H1 (cell line): Measurements from ENCODE around the gene HSPB1. TPM values are rescaled to one million over a fixed set of nuclear protein-coding genes. Genes with fewer than 3 reads are reported as not detected.
A peak's percentile ranks its signal among the peaks of the same experiment; 100 is the strongest.

Experiments
- CTCF ChIA-PET: fragments of 300-600 bp; sonication (Branson Sonifier 250); formaldehyde crosslinking; loops from one replicate; lab custom pipeline; 2021; ENCODE audit not compliant: partially characterized antibody; lab: Charles Lee
- POLR2A ChIA-PET: fragments of 300-600 bp; sonication (Branson Sonifier 250); formaldehyde crosslinking; loops from one replicate; lab custom pipeline; 2021; ENCODE audit warnings: inconsistent platforms; ENCODE audit not compliant: partially characterized antibody; lab: Charles Lee
- DNase-seq, 2 experiments: peaks; one replicate each; pipeline versions ENCODE4 v3.0.0 to v3.0.0-alpha.2; 2010 to 2022; ENCODE audit warnings: low spot score in 2 of 2, low read depth in 1 of 2, mixed read lengths in 1 of 2
- FAIRE-seq: peaks from 2 replicates; lab custom pipeline; 2011; peaks lifted over from hg19 to GRCh38; lab: Jason Lieb, UNC
- H2AFZ ChIP-seq: 2 replicates; pipeline ENCODE4 v1.8.1; 2012; ENCODE audit warnings: low read length, inconsistent platforms
- H2AK5ac ChIP-seq: 2 replicates; pipeline ENCODE4 v1.6.1; 2013; ENCODE audit warnings: low read depth, low read length
- H2BK120ac ChIP-seq: replicated peaks from 2 replicates; pipeline ENCODE3; 2013; ENCODE audit warnings: low read depth, low read length, inconsistent platforms
- H2BK12ac ChIP-seq: 2 replicates; pipeline ENCODE4 v1.6.1; 2013; ENCODE audit warnings: low read depth, low read length
- H2BK15ac ChIP-seq: 2 replicates; pipeline ENCODE4 v1.6.1; 2013; ENCODE audit warnings: low read length
- H2BK20ac ChIP-seq: 2 replicates; pipeline ENCODE4 v1.6.1; 2013; ENCODE audit warnings: low read length
- H2BK5ac ChIP-seq: 2 replicates; pipeline ENCODE4 v1.6.1; 2013; ENCODE audit warnings: low read depth, low read length
- H3K14ac ChIP-seq: 2 replicates; pipeline ENCODE4 v1.6.1; 2013; ENCODE audit warnings: inconsistent platforms; ENCODE audit not compliant: insufficient read length
- H3K18ac ChIP-seq: 2 replicates; pipeline ENCODE4 v1.6.1; 2013; ENCODE audit warnings: low read length; ENCODE audit errors: extremely low read depth
- H3K23ac ChIP-seq: 2 replicates; pipeline ENCODE4 v1.6.1; 2013; ENCODE audit warnings: inconsistent platforms; ENCODE audit not compliant: insufficient read length
- H3K23me2 ChIP-seq: 2 replicates; pipeline ENCODE4 v1.6.1; 2013; ENCODE audit warnings: low read depth, low read length
- H3K27ac ChIP-seq: 2 replicates; pipeline ENCODE4 v1.6.1; 2011; ENCODE audit warnings: low read depth, low read length, inconsistent platforms
- H3K27me3 ChIP-seq, 4 experiments: replicated peaks in 1 of 4; 1 replicate in 1 of 4; 2 replicates in 3 of 4; pipeline versions ENCODE4 v1.6.1 to v1.8.1; 2011 to 2013; ENCODE audit warnings: low read length in 3 of 4, mild to moderate bottlenecking in 3 of 4, inconsistent platforms in 2 of 4, mixed read lengths in 2 of 4, moderate library complexity in 1 of 4; ENCODE audit not compliant: control insufficient read depth in 3 of 4, insufficient read depth in 3 of 4; ENCODE audit errors: extremely low read depth in 1 of 4
- H3K36me3 ChIP-seq, 4 experiments: 2 replicates each; pipeline versions ENCODE4 v1.6.1 to v1.8.1; 2011 to 2013; ENCODE audit warnings: mild to moderate bottlenecking in 4 of 4, low read length in 3 of 4, moderate library complexity in 2 of 4, control low read depth in 1 of 4, inconsistent platforms in 1 of 4; ENCODE audit not compliant: insufficient read depth in 4 of 4, control insufficient read depth in 2 of 4
- H3K4ac ChIP-seq: replicated peaks from 2 replicates; pipeline ENCODE3; 2013; ENCODE audit warnings: low read length, low read depth, mixed read lengths, inconsistent platforms; ENCODE audit not compliant: insufficient read length
- H3K4me1 ChIP-seq, 4 experiments: replicated peaks in 1 of 4; 1 replicate in 1 of 4; 2 replicates in 3 of 4; pipeline versions ENCODE4 v1.6.1 to v1.8.1; 2011 to 2013; ENCODE audit warnings: low read length in 3 of 4, inconsistent platforms in 2 of 4, mixed read lengths in 1 of 4; ENCODE audit not compliant: insufficient read depth in 4 of 4, control insufficient read depth in 3 of 4
- H3K4me2 ChIP-seq, 2 experiments: 2 replicates each; pipeline versions ENCODE4 v1.6.1 to v1.8.1; 2011 to 2013; ENCODE audit warnings: low read depth in 2 of 2, low read length in 2 of 2, control low read depth in 1 of 2, inconsistent platforms in 1 of 2, mild to moderate bottlenecking in 1 of 2; ENCODE audit not compliant: insufficient read depth in 1 of 2
- H3K4me3 ChIP-seq, 4 experiments: fragments of 200-600, 300-600 bp in 1 of 4; sonication (generic), shearing (Covaris generic), sonication (Bioruptor Twin) in 1 of 4; 2 replicates each; pipeline versions ENCODE4 v1.5.1 to v1.8.1; 2011 to 2016; ENCODE audit warnings: low read length in 4 of 4, low read depth in 3 of 4, control low read depth in 2 of 4, inconsistent platforms in 2 of 4, mild to moderate bottlenecking in 2 of 4, mixed read lengths in 1 of 4, moderate library complexity in 1 of 4; ENCODE audit not compliant: insufficient read depth in 2 of 4; ENCODE audit errors: extremely low read depth in 1 of 4
- H3K56ac ChIP-seq: replicated peaks from 2 replicates; pipeline ENCODE3; 2013; ENCODE audit warnings: low read depth, mild to moderate bottlenecking, mixed read lengths, low read length, inconsistent platforms; ENCODE audit not compliant: insufficient read length
- H3K79me1 ChIP-seq: 2 replicates; pipeline ENCODE4 v1.6.1; 2013; ENCODE audit warnings: low read depth, low read length, control low read depth
- H3K79me2 ChIP-seq, 2 experiments: 2 replicates each; pipeline versions ENCODE4 v1.6.1 to v1.8.1; 2012 to 2013; ENCODE audit warnings: low read length in 2 of 2, mild to moderate bottlenecking in 2 of 2, inconsistent platforms in 1 of 2; ENCODE audit not compliant: insufficient read depth in 2 of 2, control insufficient read depth in 1 of 2
- H3K9ac ChIP-seq, 4 experiments: replicated peaks in 1 of 4; 1 replicate in 1 of 4; 2 replicates in 3 of 4; pipeline versions ENCODE4 v1.6.1 to v1.8.1; 2011 to 2013; ENCODE audit warnings: low read depth in 3 of 4, low read length in 3 of 4, control low read depth in 2 of 4, mild to moderate bottlenecking in 2 of 4, moderate library complexity in 2 of 4, inconsistent platforms in 1 of 4; ENCODE audit errors: extremely low read depth in 1 of 4
- H3K9me3 ChIP-seq, 2 experiments: 2 replicates each; pipeline versions ENCODE4 v1.6.1 to v1.8.1; 2012 to 2013; ENCODE audit warnings: mild to moderate bottlenecking in 2 of 2, moderate library complexity in 2 of 2, control low read depth in 1 of 2, inconsistent platforms in 1 of 2, low read depth in 1 of 2, low read length in 1 of 2, mixed read lengths in 1 of 2; ENCODE audit not compliant: insufficient read depth in 2 of 2
- H4K20me1 ChIP-seq, 2 experiments: replicated peaks in 1 of 2; 2 replicates each; pipeline versions ENCODE3 to v1.8.1; 2011 to 2013; ENCODE audit warnings: inconsistent platforms in 2 of 2, low read length in 2 of 2, mild to moderate bottlenecking in 1 of 2; ENCODE audit not compliant: insufficient read depth in 2 of 2, control insufficient read depth in 1 of 2
- H4K5ac ChIP-seq: 2 replicates; pipeline ENCODE4 v1.6.1; 2013; ENCODE audit warnings: low read length, low read depth, mixed read lengths, inconsistent platforms; ENCODE audit not compliant: insufficient read length
- H4K8ac ChIP-seq: 2 replicates; pipeline ENCODE4 v1.8.0; 2013; ENCODE audit warnings: mild to moderate bottlenecking, moderate library complexity, low read length, inconsistent platforms; ENCODE audit not compliant: insufficient read depth; ENCODE audit errors: extremely low read depth
- H4K91ac ChIP-seq: replicated peaks from 2 replicates; pipeline ENCODE3; 2013; ENCODE audit warnings: low read length, mixed read lengths, inconsistent platforms; ENCODE audit not compliant: insufficient read length
- CREB1 ChIP-seq: IDR thresholded peaks from 2 replicates; pipeline ENCODE4 v1.6.1; 2012; ENCODE audit warnings: inconsistent platforms
- EZH2 ChIP-seq: fragments of 200-600 bp; sonication (generic); IDR thresholded peaks from 2 replicates; pipeline ENCODE4 v1.7.1; 2012; ENCODE audit warnings: low read depth, mild to moderate bottlenecking, moderate library complexity, low read length, inconsistent platforms; ENCODE audit not compliant: severe bottlenecking
- FOSL1 ChIP-seq: IDR thresholded peaks from 2 replicates; pipeline ENCODE4 v1.6.1; 2011; ENCODE audit warnings: mild to moderate bottlenecking, low read depth, low read length, moderate library complexity; ENCODE audit not compliant: insufficient read depth
- KDM4A ChIP-seq: IDR thresholded peaks from one replicate; pipeline ENCODE4 v1.7.1; 2012; ENCODE audit warnings: low read depth, mild to moderate bottlenecking, moderate library complexity, low read length, inconsistent platforms; ENCODE audit not compliant: severe bottlenecking
- POLR2A ChIP-seq, 2 experiments: IDR thresholded peaks; 1 replicate in 1 of 2; 2 replicates in 1 of 2; pipeline ENCODE4 v1.6.1; 2011; ENCODE audit warnings: low read depth in 2 of 2, low read length in 2 of 2, mild to moderate bottlenecking in 2 of 2; ENCODE audit errors: control extremely low read depth in 1 of 2
- RNF2 ChIP-seq: fragments of 200-900, 300-1000 bp; sonication (generic); IDR thresholded peaks from 2 replicates; pipeline ENCODE4 v1.7.1; 2016; ENCODE audit warnings: borderline replicate concordance, low read depth, mild to moderate bottlenecking, antibody characterized with exemption, low read length; ENCODE audit not compliant: poor library complexity, severe bottlenecking; ENCODE audit errors: missing control alignments
- RXRA ChIP-seq: IDR thresholded peaks from 2 replicates; pipeline ENCODE4 v1.6.1; 2011; ENCODE audit warnings: low read depth, mild to moderate bottlenecking, low read length, moderate library complexity; ENCODE audit not compliant: insufficient read depth
- SIRT6 ChIP-seq: IDR thresholded peaks from one replicate; pipeline ENCODE4 v1.7.1; 2012; ENCODE audit warnings: low read length, inconsistent platforms
- TBP ChIP-seq: IDR thresholded peaks from 2 replicates; pipeline ENCODE4 v1.6.1; 2011; ENCODE audit warnings: low read depth, low read length, improper control_type of control experiment
- TEAD4 ChIP-seq: IDR thresholded peaks from 2 replicates; pipeline ENCODE4 v1.6.1; 2012; ENCODE audit warnings: low read depth, low read length, inconsistent platforms, mixed read lengths
- WGBS, 2 experiments: shearing (Covaris generic) in 1 of 2; methylation state at CpG; one replicate each; pipeline versions ENCODE4 v1.1.6 to v1.1.7; 2013 to 2015; ENCODE audit warnings: low lambda C conversion rate in 2 of 2, mixed read lengths in 2 of 2, inconsistent platforms in 1 of 2, low coverage in 1 of 2, missing lambda C conversion rate in 1 of 2; ENCODE audit not compliant: insufficient replicate concordance in 2 of 2, insufficient coverage in 1 of 2, insufficient read length in 1 of 2; ENCODE audit errors: extremely low coverage in 1 of 2, missing lambda C conversion rate in 1 of 2; 5-methylcytosine and 5-hydroxymethylcytosine counted together
- polyA plus RNA-seq, 7 experiments: library from polyadenylated mRNA; depleted of rRNA in 3 of 7; stranded (reverse) in 5 of 7; unstranded in 2 of 7; fragments of >200 nt in 5 of 7; fragments of 200-250 nt in 2 of 7; gene quantifications; 1 replicate in 5 of 7; 2 replicates in 1 of 7; 4 replicates in 1 of 7; pipeline versions ENCODE4 v1.2.1 to v1.2.3, GENCODE V29; 2011 to 2013; ENCODE audit warnings: missing spikeins in 2 of 7, mixed read lengths in 2 of 7
- total RNA-seq: library from RNA; stranded (reverse); fragmentation: NEBNext Ultra II Directional; extraction: Animal tissue kit (Norgen Biotek cat#: 25700); gene quantifications from 2 replicates; pipeline ENCODE4 v1.2.1, GENCODE V29; 2021
- TF ChIP-seq, protein P1 (sequence below): IDR thresholded peaks from 2 replicates; pipeline ENCODE4 v1.6.1; 2012; ENCODE audit warnings: inconsistent platforms

HSPB1 gene
- total and polyA plus RNA-seq, 2 of the 8 experiments (the other 6 are each of a cell fraction or from before 2014, with no cell fraction given): 165 to 254 TPM

DNA sequence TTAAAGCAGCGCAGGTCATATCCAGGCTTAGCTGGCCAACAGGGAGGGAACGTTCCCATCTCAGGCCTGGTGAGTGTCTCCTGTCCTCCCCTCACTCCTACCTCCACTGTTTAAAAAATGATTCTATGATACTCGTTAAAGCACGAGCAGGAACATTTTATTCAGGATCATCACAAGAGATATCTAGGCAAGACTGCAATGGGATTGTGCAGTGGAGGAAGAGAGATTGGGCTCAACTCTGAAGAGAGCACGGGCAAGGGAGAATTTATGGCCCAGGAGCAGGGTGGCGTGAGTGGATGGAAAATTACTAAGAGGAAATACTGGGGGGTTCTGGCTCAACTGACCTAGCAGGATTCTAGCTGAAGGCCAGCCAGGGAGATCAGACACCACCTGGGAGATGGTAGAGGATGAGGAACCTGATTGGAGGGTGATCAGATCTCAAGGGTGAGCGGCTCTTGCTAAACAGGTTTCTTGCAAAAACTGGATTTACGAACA lies 9.0 kb upstream of the HSPB1 start:
- H3K4me2 ChIP-seq: no peak overlapping the region
- H3K9ac ChIP-seq: no peak overlapping the region
- peak overlapping the region; percentile 66 for H3K4ac ChIP-seq
- no peaks in the 10 kb centered on the region for H4K20me1 ChIP-seq
- POLR2A ChIA-PET: interaction anchor here (0.9 to 1.7 kb wide), 5 partner anchors 10 to 220 kb away, joined by 3 to 4 read pairs (median 3); no protein-coding TSS in a partner anchor
- no peak overlapping the region for H2BK12ac ChIP-seq
- H2BK15ac ChIP-seq: peak overlapping the region; percentile 88; the same call in 1 of the 2 replicates
- no peak for TF ChIP-seq CREB1
- TF ChIP-seq KDM4A: no peak
- no peak for TF ChIP-seq TBP
- TF ChIP-seq, protein P1, sequence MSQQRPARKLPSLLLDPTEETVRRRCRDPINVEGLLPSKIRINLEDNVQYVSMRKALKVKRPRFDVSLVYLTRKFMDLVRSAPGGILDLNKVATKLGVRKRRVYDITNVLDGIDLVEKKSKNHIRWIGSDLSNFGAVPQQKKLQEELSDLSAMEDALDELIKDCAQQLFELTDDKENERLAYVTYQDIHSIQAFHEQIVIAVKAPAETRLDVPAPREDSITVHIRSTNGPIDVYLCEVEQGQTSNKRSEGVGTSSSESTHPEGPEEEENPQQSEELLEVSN: no peak
- TF ChIP-seq EZH2: no peak
- TF ChIP-seq RNF2: no peak
- TF ChIP-seq SIRT6: no peak
- no peak for TF ChIP-seq POLR2A (IDR thresholded peaks at IDR 0.05; ENCODE audit: control extremely low read depth in 1 of 2, low read depth in 2 of 2, low read length in 2 of 2)
- no peak for TF ChIP-seq TEAD4
- no peak for TF ChIP-seq FOSL1
- no peak for TF ChIP-seq RXRA
- TF ChIP-seq, all 59 proteins: peak for 0
- H4K91ac ChIP-seq: peak overlapping the region; percentile 80
- no peaks in the 10 kb centered on the region; the same call in 1 of the 2 replicates for H3K23me2 ChIP-seq
- H2BK5ac ChIP-seq: no peak overlapping the region
- H3K79me2 ChIP-seq: no peaks in the 10 kb centered on the region
- H3K23ac ChIP-seq: no peak overlapping the region
- WGBS, 2 experiments: 91% methylated on average over 8 of the region's 8 CpGs; no CpG with 5 or more reads in 1 of the 2 experiments
- no peak overlapping the region for H3K14ac ChIP-seq
- no peak overlapping the region for H2AK5ac ChIP-seq
- no peak overlapping the region for H3K27ac ChIP-seq
- CTCF ChIA-PET: interaction anchor here (0.8 to 19.4 kb wide), 3 partner anchors 11 to 30 kb away, joined by 4 to 426 read pairs (median 8); partner anchors contain the start of gene HSPB1
- no peak overlapping the region for H3K18ac ChIP-seq
- DNase-seq (no peak), FAIRE-seq (no peak)
- no peak overlapping the region for H4K8ac ChIP-seq
- H3K4me3 ChIP-seq: no peak overlapping the region
- no peak overlapping the region for H2BK20ac ChIP-seq
- H2BK120ac ChIP-seq: no peak overlapping the region
- no peak overlapping the region for H3K56ac ChIP-seq
- H3K36me3 ChIP-seq: no peaks in the 10 kb centered on the region
- H4K5ac ChIP-seq: no peak overlapping the region
- H3K4me1 ChIP-seq: peaks cover 0 to 18% (median 11%) of the 10 kb centered on the region in 4 experiments; a peak in 6 of 7 replicates
- H3K27me3 ChIP-seq: no peaks in the 10 kb centered on the region
- no peaks in the 10 kb centered on the region for H3K9me3 ChIP-seq
- no peaks in the 10 kb centered on the region for H3K79me1 ChIP-seq
- H2AFZ ChIP-seq: no peak overlapping the region
